Thyroid gland (tissue), 4 donors: ENCODE results near the gene RNF217. TPM values are rescaled to one million over a fixed set of nuclear protein-coding genes. Genes with fewer than 3 reads are reported as not detected.
A peak's percentile ranks its signal among the peaks of the same experiment; 100 is the strongest.

ENCODE experiments used
- DNase-seq, 2 donors: peaks; one replicate each; pipeline ENCODE4 v3.0.0-alpha.2; 2019
- H3K27ac ChIP-seq, 3 donors: fragments of 200-600 bp; sonication (generic); 1 replicate in 2 of 3; 2 replicates in 1 of 3; pipeline ENCODE4 v1.5.1; 2016 to 2019; ENCODE audit warnings: mild to moderate bottlenecking in 1 of 3, moderate library complexity in 1 of 3
- H3K27me3 ChIP-seq: fragments of 200-600 bp; sonication (generic); one replicate; pipeline ENCODE4 v1.5.1; 2019
- H3K36me3 ChIP-seq, 2 donors: fragments of 200-600 bp; sonication (generic); one replicate each; pipeline ENCODE4 v1.5.1; 2016 to 2019
- H3K4me1 ChIP-seq, 2 donors: fragments of 200-600 bp; sonication (generic); one replicate each; pipeline ENCODE4 v1.5.1; 2017 to 2019
- H3K4me3 ChIP-seq, 3 donors: fragments of 200-600 bp; sonication (generic); replicated peaks in 1 of 3; 1 replicate in 2 of 3; 2 replicates in 1 of 3; pipeline ENCODE4 v1.5.1; 2016; ENCODE audit warnings: mild to moderate bottlenecking in 1 of 3
- H3K9me3 ChIP-seq: fragments of 200-600 bp; sonication (generic); one replicate; pipeline ENCODE4 v1.5.1; 2017
- POLR2A ChIP-seq, 2 donors: fragments of 450-650 bp; IDR thresholded peaks; one replicate each; pipeline ENCODE4 v1.6.1; 2017; ENCODE audit warnings: antibody characterized with exemption in 2 of 2, mild to moderate bottlenecking in 2 of 2, moderate library complexity in 1 of 2
- WGBS, 2 donors: methylation state at CpG; one replicate each; pipeline ENCODE4 v1.1.5; 2017; 5-methylcytosine and 5-hydroxymethylcytosine counted together
- intact Hi-C: fragments of 100-400 bp; cut with DNase I; formaldehyde crosslinking; loops from one replicate; pipeline ENCODE4 v1.15.1; 2023
- total RNA-seq, 4 donors: library from RNA; depleted of rRNA; stranded (reverse); fragments of >200 nt; gene quantifications; one replicate each; pipeline ENCODE4 v1.2.3, GENCODE V29; 2016
- TF ChIP-seq, protein P1 (sequence below), 6 experiments: fragments of 200-600 bp in 3 of 6; fragments of 450-650 bp in 3 of 6; sonication (generic) in 3 of 6; IDR thresholded peaks; one replicate each; pipeline ENCODE4 v1.5.1; 2016 to 2019; ENCODE audit warnings: antibody characterized with exemption in 6 of 6, mild to moderate bottlenecking in 2 of 6, inconsistent platforms in 1 of 6, moderate library complexity in 1 of 6

RNF217 gene
- total RNA-seq, 4 donors from 2014 or later = 29.0 to 53.7 (median 31.0) TPM

DNA sequence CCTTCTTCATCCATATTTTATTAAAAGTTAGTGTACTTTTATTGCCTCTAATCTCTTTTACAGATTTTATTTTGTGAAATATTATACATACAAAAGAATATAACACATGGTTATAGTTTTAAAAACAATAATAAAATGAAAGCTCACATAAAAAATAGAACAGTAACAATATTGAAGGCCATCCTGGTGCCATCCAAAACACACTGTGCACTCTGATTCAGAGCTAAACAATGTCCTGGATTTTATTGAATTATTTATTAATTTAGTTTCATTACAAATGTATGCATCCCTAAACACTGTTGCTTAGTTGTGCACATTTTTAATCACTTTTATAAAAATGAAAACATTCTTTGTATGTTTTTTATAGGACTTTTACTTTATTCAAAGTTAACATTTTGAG, 32.9 kb downstream of the RNF217 start:
- TF ChIP-seq, protein P1, sequence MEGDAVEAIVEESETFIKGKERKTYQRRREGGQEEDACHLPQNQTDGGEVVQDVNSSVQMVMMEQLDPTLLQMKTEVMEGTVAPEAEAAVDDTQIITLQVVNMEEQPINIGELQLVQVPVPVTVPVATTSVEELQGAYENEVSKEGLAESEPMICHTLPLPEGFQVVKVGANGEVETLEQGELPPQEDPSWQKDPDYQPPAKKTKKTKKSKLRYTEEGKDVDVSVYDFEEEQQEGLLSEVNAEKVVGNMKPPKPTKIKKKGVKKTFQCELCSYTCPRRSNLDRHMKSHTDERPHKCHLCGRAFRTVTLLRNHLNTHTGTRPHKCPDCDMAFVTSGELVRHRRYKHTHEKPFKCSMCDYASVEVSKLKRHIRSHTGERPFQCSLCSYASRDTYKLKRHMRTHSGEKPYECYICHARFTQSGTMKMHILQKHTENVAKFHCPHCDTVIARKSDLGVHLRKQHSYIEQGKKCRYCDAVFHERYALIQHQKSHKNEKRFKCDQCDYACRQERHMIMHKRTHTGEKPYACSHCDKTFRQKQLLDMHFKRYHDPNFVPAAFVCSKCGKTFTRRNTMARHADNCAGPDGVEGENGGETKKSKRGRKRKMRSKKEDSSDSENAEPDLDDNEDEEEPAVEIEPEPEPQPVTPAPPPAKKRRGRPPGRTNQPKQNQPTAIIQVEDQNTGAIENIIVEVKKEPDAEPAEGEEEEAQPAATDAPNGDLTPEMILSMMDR (IDR thresholded peaks at IDR 0.05) = no peak
- no peak for TF ChIP-seq POLR2A (IDR thresholded peaks at IDR 0.05)
- Histone ChIP-seq H3K9me3 (no peaks in the 10 kb centered on the region), H3K27me3 (no peaks in the 10 kb centered on the region), H3K36me3 (no peaks in the 10 kb centered on the region), H3K4me1 (peaks cover 25 to 30% of the 10 kb centered on the region in 2 donors), H3K4me3 (no peak overlapping the region), H3K27ac (no peak overlapping the region)
- no peak for DNase-seq
- intact Hi-C loops = no loop called here

GRCh38 chr6:124995645-124996325, 33.5 kb downstream of the RNF217 start:
- Histone ChIP-seq H3K9me3 (no peaks in the 10 kb centered on the region), H3K27ac (no peak overlapping the region), H3K27me3 (no peaks in the 10 kb centered on the region), H3K36me3 (no peaks in the 10 kb centered on the region), H3K4me1 (peaks cover 25 to 28% of the 10 kb centered on the region in 2 donors), H3K4me3 (no peak overlapping the region)
- no peak for TF ChIP-seq POLR2A (IDR thresholded peaks at IDR 0.05)
- TF ChIP-seq, protein P1 (IDR thresholded peaks at IDR 0.05) = no peak
- WGBS, 2 donors = 95 to 98% methylated on average over 8 of the region's 8 CpGs
- intact Hi-C loops = no loop called here
- DNase-seq = no peak

GRCh38 chr6:124996411-124996810, 34.2 kb downstream of the RNF217 start:
- no peaks in the 10 kb centered on the region for H3K36me3 ChIP-seq
- peaks cover 19 to 26% of the 10 kb centered on the region in 2 donors for H3K4me1 ChIP-seq
- H3K27me3 ChIP-seq = no peaks in the 10 kb centered on the region
- intact Hi-C loops = no loop called here
- TF ChIP-seq POLR2A (IDR thresholded peaks at IDR 0.05) = no peak
- TF ChIP-seq, protein P1 (IDR thresholded peaks at IDR 0.05) = no peak
- no peak overlapping the region for H3K4me3 ChIP-seq
- no peak for DNase-seq
- H3K27ac ChIP-seq = no peak overlapping the region
- no peaks in the 10 kb centered on the region for H3K9me3 ChIP-seq

DNA sequence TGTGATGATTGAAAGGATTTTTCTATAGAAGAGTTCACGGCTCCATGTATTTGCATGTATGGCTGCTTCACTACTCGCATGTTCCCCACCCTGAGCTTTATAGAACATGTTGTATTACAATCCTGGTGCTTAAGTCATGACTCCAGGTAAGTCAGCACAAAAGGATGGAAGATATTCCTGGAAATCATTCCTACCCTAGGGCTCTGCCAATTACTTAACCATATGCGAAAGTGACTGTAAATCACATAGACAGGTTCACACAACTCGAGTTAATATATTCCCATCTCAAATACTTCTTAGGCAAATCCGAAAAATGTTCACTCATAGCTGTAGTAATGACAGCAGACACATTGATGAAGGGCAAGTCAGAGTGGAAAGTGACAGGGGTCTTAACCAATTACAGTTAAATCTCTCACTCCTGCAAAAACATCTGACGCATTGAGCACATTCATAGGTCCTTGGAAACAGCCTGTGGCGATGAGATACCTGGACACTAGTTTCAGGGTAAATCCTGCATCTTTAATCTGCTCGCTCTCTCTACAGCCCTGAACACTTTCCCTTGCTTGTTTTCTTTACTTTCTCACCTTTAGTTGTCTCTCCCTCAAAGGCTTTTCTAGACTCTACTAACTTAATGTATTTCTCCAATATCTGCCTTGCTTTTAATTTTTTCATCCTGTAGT, 35.1 kb downstream of the RNF217 start:
- no peak for TF ChIP-seq POLR2A (IDR thresholded peaks at IDR 0.05)
- TF ChIP-seq, protein P1 (IDR thresholded peaks at IDR 0.05) = no peak
- Histone ChIP-seq H3K9me3 (no peaks in the 10 kb centered on the region), H3K4me3 (no peak overlapping the region), H3K27me3 (no peaks in the 10 kb centered on the region), H3K27ac (no peak overlapping the region), H3K4me1 (peaks cover 21 to 25% of the 10 kb centered on the region in 2 donors), H3K36me3 (no peaks in the 10 kb centered on the region)
- intact Hi-C loops = no loop called here
- 85 to 96% methylated on average over 8 of the region's 8 CpGs for WGBS, 2 donors
- DNase-seq = no peak

DNA sequence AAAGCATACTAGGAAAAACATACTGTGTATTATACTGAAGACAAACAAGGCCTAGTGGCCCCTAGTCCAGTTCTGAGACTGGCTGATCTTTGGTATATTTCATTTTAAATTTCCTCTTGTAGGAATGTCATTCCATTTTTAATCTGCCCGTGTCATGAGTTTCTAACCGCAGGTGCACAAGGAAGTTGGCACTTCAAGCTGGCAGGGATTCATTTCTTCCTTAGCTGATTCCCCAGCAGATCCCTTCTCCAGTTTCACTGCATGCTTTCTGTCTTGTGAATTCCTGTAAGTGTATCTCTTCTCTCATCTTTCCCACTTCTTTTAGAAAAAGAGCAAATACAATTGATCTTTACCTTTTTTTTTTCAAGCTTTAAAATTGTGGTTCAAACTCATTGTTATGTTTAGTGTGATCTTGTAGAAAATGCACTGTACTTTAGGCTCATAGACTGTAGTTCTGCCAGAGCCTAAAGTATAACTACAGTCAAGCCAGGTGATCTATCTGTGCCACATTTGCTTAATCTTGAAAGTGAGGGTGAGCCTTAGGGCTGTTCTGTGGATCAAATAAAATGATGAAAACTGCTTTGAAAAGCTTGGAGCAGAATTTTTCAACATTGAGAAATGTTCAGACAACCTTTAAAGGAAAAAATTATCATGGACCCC, 37.0 kb downstream of the RNF217 start:
- no peaks in the 10 kb centered on the region for H3K27me3 ChIP-seq
- intact Hi-C loops = no loop called here
- peak; percentile 14 to 27 for DNase-seq
- no peaks in the 10 kb centered on the region for H3K9me3 ChIP-seq
- no peaks in the 10 kb centered on the region for H3K36me3 ChIP-seq
- TF ChIP-seq, protein P1 (IDR thresholded peaks at IDR 0.05) = no peak
- TF ChIP-seq POLR2A (IDR thresholded peaks at IDR 0.05) = no peak
- H3K4me3 ChIP-seq = no peak overlapping the region
- peaks cover 16 to 20% of the 10 kb centered on the region in 2 donors for H3K4me1 ChIP-seq
- H3K27ac ChIP-seq = no peak overlapping the region
- 14 to 26% methylated on average over 2 of the region's 2 CpGs for WGBS, 2 donors
